ENCODE measurements around the gene CAMTA1.

CAMTA1 gene

GRCh38 chr1:7400566-7400965 is 615.3 kb downstream of the CAMTA1 start:
- no peak for ATAC-seq
- TF ChIP-seq ARNTL (CRISPR knock-in tag; IDR thresholded peaks at IDR 0.05; ENCODE audit: borderline replicate concordance, low read depth) (no peak), ISL1 (CRISPR knock-in tag; IDR thresholded peaks at IDR 0.05) (no peak), CSDC2 (CRISPR knock-in tag; IDR thresholded peaks at IDR 0.05) (no peak), GLIS3 (CRISPR knock-in tag; IDR thresholded peaks at IDR 0.05) (no peak), POU6F1 (CRISPR knock-in tag; IDR thresholded peaks at IDR 0.05; ENCODE audit: borderline replicate concordance, low read depth) (no peak), ZFP30 (CRISPR knock-in tag; IDR thresholded peaks at IDR 0.05) (no peak), TCF4 (CRISPR knock-in tag; IDR thresholded peaks at IDR 0.05; ENCODE audit: borderline replicate concordance) (no peak), BACH2 (CRISPR knock-in tag; IDR thresholded peaks at IDR 0.05; ENCODE audit: borderline replicate concordance) (no peak), PATZ1 (CRISPR knock-in tag; IDR thresholded peaks at IDR 0.05; ENCODE audit: borderline replicate concordance) (no peak), RARB (CRISPR knock-in tag; IDR thresholded peaks at IDR 0.05) (no peak), ZC3H10 (CRISPR knock-in tag; IDR thresholded peaks at IDR 0.05) (no peak), PPARA (CRISPR knock-in tag; IDR thresholded peaks at IDR 0.05; ENCODE audit: borderline replicate concordance) (no peak), ZNF8 (CRISPR knock-in tag; IDR thresholded peaks at IDR 0.05) (no peak), ZNF70 (CRISPR knock-in tag; IDR thresholded peaks at IDR 0.05) (no peak), TOX (CRISPR knock-in tag; IDR thresholded peaks at IDR 0.05; ENCODE audit: borderline replicate concordance) (no peak), ZFP3 (CRISPR knock-in tag; IDR thresholded peaks at IDR 0.05) (no peak), ZNF565 (CRISPR knock-in tag; conservative IDR thresholded peaks at IDR 0.05; ENCODE audit: low read depth) (no peak)
- TF ChIP-seq, protein P1, sequence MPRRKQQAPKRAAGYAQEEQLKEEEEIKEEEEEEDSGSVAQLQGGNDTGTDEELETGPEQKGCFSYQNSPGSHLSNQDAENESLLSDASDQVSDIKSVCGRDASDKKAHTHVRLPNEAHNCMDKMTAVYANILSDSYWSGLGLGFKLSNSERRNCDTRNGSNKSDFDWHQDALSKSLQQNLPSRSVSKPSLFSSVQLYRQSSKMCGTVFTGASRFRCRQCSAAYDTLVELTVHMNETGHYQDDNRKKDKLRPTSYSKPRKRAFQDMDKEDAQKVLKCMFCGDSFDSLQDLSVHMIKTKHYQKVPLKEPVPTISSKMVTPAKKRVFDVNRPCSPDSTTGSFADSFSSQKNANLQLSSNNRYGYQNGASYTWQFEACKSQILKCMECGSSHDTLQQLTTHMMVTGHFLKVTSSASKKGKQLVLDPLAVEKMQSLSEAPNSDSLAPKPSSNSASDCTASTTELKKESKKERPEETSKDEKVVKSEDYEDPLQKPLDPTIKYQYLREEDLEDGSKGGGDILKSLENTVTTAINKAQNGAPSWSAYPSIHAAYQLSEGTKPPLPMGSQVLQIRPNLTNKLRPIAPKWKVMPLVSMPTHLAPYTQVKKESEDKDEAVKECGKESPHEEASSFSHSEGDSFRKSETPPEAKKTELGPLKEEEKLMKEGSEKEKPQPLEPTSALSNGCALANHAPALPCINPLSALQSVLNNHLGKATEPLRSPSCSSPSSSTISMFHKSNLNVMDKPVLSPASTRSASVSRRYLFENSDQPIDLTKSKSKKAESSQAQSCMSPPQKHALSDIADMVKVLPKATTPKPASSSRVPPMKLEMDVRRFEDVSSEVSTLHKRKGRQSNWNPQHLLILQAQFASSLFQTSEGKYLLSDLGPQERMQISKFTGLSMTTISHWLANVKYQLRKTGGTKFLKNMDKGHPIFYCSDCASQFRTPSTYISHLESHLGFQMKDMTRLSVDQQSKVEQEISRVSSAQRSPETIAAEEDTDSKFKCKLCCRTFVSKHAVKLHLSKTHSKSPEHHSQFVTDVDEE (CRISPR knock-in tag; IDR thresholded peaks at IDR 0.05), result no peak
- TF ChIP-seq, protein P2, sequence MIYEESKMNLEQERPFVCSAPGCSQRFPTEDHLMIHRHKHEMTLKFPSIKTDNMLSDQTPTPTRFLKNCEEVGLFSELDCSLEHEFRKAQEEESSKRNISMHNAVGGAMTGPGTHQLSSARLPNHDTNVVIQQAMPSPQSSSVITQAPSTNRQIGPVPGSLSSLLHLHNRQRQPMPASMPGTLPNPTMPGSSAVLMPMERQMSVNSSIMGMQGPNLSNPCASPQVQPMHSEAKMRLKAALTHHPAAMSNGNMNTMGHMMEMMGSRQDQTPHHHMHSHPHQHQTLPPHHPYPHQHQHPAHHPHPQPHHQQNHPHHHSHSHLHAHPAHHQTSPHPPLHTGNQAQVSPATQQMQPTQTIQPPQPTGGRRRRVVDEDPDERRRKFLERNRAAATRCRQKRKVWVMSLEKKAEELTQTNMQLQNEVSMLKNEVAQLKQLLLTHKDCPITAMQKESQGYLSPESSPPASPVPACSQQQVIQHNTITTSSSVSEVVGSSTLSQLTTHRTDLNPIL (CRISPR knock-in tag; IDR thresholded peaks at IDR 0.05; ENCODE audit: low read depth), result no peak

- ATAC-seq, result peak; percentile 98
- TF ChIP-seq GLIS3 (CRISPR knock-in tag; IDR thresholded peaks at IDR 0.05) (no peak), SNAI2 (CRISPR knock-in tag; IDR thresholded peaks at IDR 0.05) (no peak), ZFP30 (CRISPR knock-in tag; IDR thresholded peaks at IDR 0.05) (no peak), CSDC2 (CRISPR knock-in tag; IDR thresholded peaks at IDR 0.05) (no peak), ISL1 (CRISPR knock-in tag; IDR thresholded peaks at IDR 0.05) (peak; percentile 73), ZFP3 (CRISPR knock-in tag; IDR thresholded peaks at IDR 0.05) (0 out of 2 replicates have a peak, but pooled peaks have one; percentile 64), PATZ1 (CRISPR knock-in tag; IDR thresholded peaks at IDR 0.05; ENCODE audit: borderline replicate concordance) (peak; percentile 47; the same call in 1 of the 2 replicates), ARNTL (CRISPR knock-in tag; IDR thresholded peaks at IDR 0.05; ENCODE audit: borderline replicate concordance, low read depth) (no peak), ESRRG (CRISPR knock-in tag; IDR thresholded peaks at IDR 0.05) (no peak), POU6F1 (CRISPR knock-in tag; IDR thresholded peaks at IDR 0.05; ENCODE audit: borderline replicate concordance, low read depth) (no peak), ZC3H10 (CRISPR knock-in tag; IDR thresholded peaks at IDR 0.05) (peak; percentile 75), OSR1 (CRISPR knock-in tag; IDR thresholded peaks at IDR 0.05) (no peak), TOX (CRISPR knock-in tag; IDR thresholded peaks at IDR 0.05; ENCODE audit: borderline replicate concordance) (peak; percentile 78; the same call in 1 of the 2 replicates), PPARA (CRISPR knock-in tag; IDR thresholded peaks at IDR 0.05; ENCODE audit: borderline replicate concordance) (no peak), CSRNP3 (CRISPR knock-in tag; IDR thresholded peaks at IDR 0.05) (no peak)
- TF ChIP-seq, protein P2 (CRISPR knock-in tag; IDR thresholded peaks at IDR 0.05; ENCODE audit: low read depth), result peak; percentile 67; the same call in 1 of the 2 replicates
Observed at GRCh38 chr1:7401814-7402547, 616.7 kb downstream of the CAMTA1 start.
